ENCODE results near the gene CACNA1S. TPM values are rescaled to one million over a fixed set of nuclear protein-coding genes. Genes with fewer than 3 reads are reported as not detected.

The CACNA1S gene
- total and polyA plus RNA-seq, 8 donors = under 0.01 to 0.18 TPM; not detected in 6

GRCh38 chr1:201094832-201095231, 17.4 kb downstream of the CACNA1S start:
- Histone ChIP-seq H3K27me3 (peaks cover 0 to 6% (median 0%) of the 10 kb centered on the region in 3 donors), H3K4me3 (no peak overlapping the region), H3K9me3 (no peaks in the 10 kb centered on the region), H3K4me1 (no peaks in the 10 kb centered on the region), H3K27ac (no peak overlapping the region), H3K36me3 (no peaks in the 10 kb centered on the region)
- DNase-seq = no peak
- TF ChIP-seq CTCF (IDR thresholded peaks at IDR 0.05) (no peak), EP300 (IDR thresholded peaks at IDR 0.05) (no peak), POLR2A (IDR thresholded peaks at IDR 0.05) (no peak), POLR2AphosphoS5 (IDR thresholded peaks at IDR 0.05) (no peak)
- 49 to 65% (median 57%) methylated on average over 4 of the region's 4 CpGs for WGBS, 5 donors
- intact Hi-C loops (cut with DNase I; ENCODE audit: low total_unique reads) = no loop called here

GRCh38 chr1:201093962-201094361, 18.3 kb downstream of the CACNA1S start:
- WGBS, 5 donors = 68 to 78% (median 69%) methylated on average over 7 of the region's 7 CpGs
- intact Hi-C loops (cut with DNase I; ENCODE audit: low total_unique reads) = no loop called here

GRCh38 chr1:201093561-201093960, 18.7 kb downstream of the CACNA1S start:
- H3K27ac ChIP-seq = no peak overlapping the region
- intact Hi-C loops (cut with DNase I; ENCODE audit: low total_unique reads) = no loop called here
- H3K27me3 ChIP-seq = peaks cover 0 to 3% (median 0%) of the 10 kb centered on the region in 3 donors
- DNase-seq = no peak
- H3K4me1 ChIP-seq = no peaks in the 10 kb centered on the region
- no peaks in the 10 kb centered on the region for H3K36me3 ChIP-seq
- TF ChIP-seq POLR2A (IDR thresholded peaks at IDR 0.05) = no peak
- no peak for TF ChIP-seq CTCF (IDR thresholded peaks at IDR 0.05)
- TF ChIP-seq POLR2AphosphoS5 (IDR thresholded peaks at IDR 0.05) = no peak
- TF ChIP-seq EP300 (IDR thresholded peaks at IDR 0.05) = no peak
- H3K9me3 ChIP-seq = no peaks in the 10 kb centered on the region
- WGBS, 5 donors = 89 to 91% (median 91%) methylated on average over 7 of the region's 7 CpGs
- H3K4me3 ChIP-seq = no peak overlapping the region

More at GRCh38 chr1:201093962-201094361, 18.3 kb downstream of the CACNA1S start:
- Histone ChIP-seq H3K27me3 (peaks cover 0 to 6% (median 0%) of the 10 kb centered on the region in 3 donors), H3K4me3 (no peak overlapping the region), H3K4me1 (no peaks in the 10 kb centered on the region), H3K27ac (no peak overlapping the region), H3K36me3 (no peaks in the 10 kb centered on the region), H3K9me3 (no peaks in the 10 kb centered on the region)
- TF ChIP-seq CTCF (IDR thresholded peaks at IDR 0.05) (no peak), POLR2A (IDR thresholded peaks at IDR 0.05) (no peak), EP300 (IDR thresholded peaks at IDR 0.05) (no peak)
- DNase-seq = no peak

GRCh38 chr1:201092738-201093137, 19.5 kb downstream of the CACNA1S start:
- Histone ChIP-seq H3K27me3 (no peaks in the 10 kb centered on the region), H3K9me3 (no peaks in the 10 kb centered on the region), H3K4me1 (no peaks in the 10 kb centered on the region), H3K4me3 (no peak overlapping the region), H3K27ac (no peak overlapping the region), H3K36me3 (no peaks in the 10 kb centered on the region)
- intact Hi-C loops (cut with DNase I; ENCODE audit: low total_unique reads) = no loop called here
- 65 to 90% (median 83%) methylated on average over 3 of the region's 3 CpGs for WGBS, 5 donors
- TF ChIP-seq POLR2A (IDR thresholded peaks at IDR 0.05) = no peak
- TF ChIP-seq POLR2AphosphoS5 (IDR thresholded peaks at IDR 0.05) = no peak
- TF ChIP-seq CTCF (IDR thresholded peaks at IDR 0.05) = no peak
- TF ChIP-seq EP300 (IDR thresholded peaks at IDR 0.05) = no peak
- DNase-seq = no peak
